Hindlimb muscle (tissue), 1 donor: ENCODE measurements around the gene IL36RN. TPM values are rescaled to one million over a fixed set of nuclear protein-coding genes. Genes with fewer than 3 reads are reported as not detected.

Experiments
- DNase-seq: peaks from one replicate; pipeline ENCODE4 v3.0.0-alpha.2; 2013
- polyA plus RNA-seq: library from polyadenylated mRNA; unstranded; fragments of 120-200 nt; gene quantifications from one replicate; pipeline ENCODE4 v1.2.1, GENCODE V29; 2013; ENCODE audit not compliant: insufficient read length

Gene IL36RN
- polyA plus RNA-seq, 1 donor: not detected

GRCh38 chr2:113050921-113051895 lies 7.8 kb upstream of the IL36RN start:
- DNase-seq: no peak

- DNase-seq: no peak
These were observed 6.5 kb upstream of the IL36RN start, which contains the start of gene IL36B for GRCh38 chr2:113052396-113052917. Gene IL36B (minus strand): TSS chr2:113052867.

- DNase-seq: no peak
These were observed 5.3 kb upstream of the IL36RN start for GRCh38 chr2:113053666-113054065.

- DNase-seq: no peak
These were observed 4.9 kb upstream of the IL36RN start for GRCh38 chr2:113054066-113054465.

GRCh38 chr2:113056521-113056920 lies 2.5 kb upstream of the IL36RN start:
- DNase-seq: no peak

- no peak for DNase-seq
These were observed 1.9 kb upstream of the IL36RN start for GRCh38 chr2:113057117-113057516.

- no peak for DNase-seq
These were observed 495 bp upstream of the IL36RN start for GRCh38 chr2:113058411-113058994.

- DNase-seq: no peak
These were observed 1.4 kb downstream of the IL36RN start for GRCh38 chr2:113060396-113060795.

- no peak for DNase-seq
These were observed 1.8 kb downstream of the IL36RN start for GRCh38 chr2:113060796-113061195.

- DNase-seq: no peak
These were observed 2.2 kb downstream of the IL36RN start for GRCh38 chr2:113061241-113061640.

- no peak for DNase-seq
These were observed 3.1 kb downstream of the IL36RN start for GRCh38 chr2:113061896-113062770.

- DNase-seq: no peak
These were observed 5.3 kb downstream of the IL36RN start for GRCh38 chr2:113064281-113064680.

- DNase-seq: no peak
These were observed 5.9 kb downstream of the IL36RN start for GRCh38 chr2:113064898-113065297.

- no peak for DNase-seq
These were observed 8.7 kb downstream of the IL36RN start, which contains the start of gene IL1F10 for GRCh38 chr2:113067681-113068080. Gene IL1F10 (plus strand): TSS chr2:113067970. CDS start chr2:113072739, 4,769 bp downstream.

- no peak for DNase-seq
These were observed 9.3 kb downstream of the IL36RN start for GRCh38 chr2:113068249-113068648.

- DNase-seq: no peak
These were observed 9.9 kb downstream of the IL36RN start for GRCh38 chr2:113068706-113069485.

- no peak for DNase-seq
These were observed 10.9 kb downstream of the IL36RN start for GRCh38 chr2:113069676-113070605.

- DNase-seq: no peak
These were observed 11.6 kb downstream of the IL36RN start for GRCh38 chr2:113070606-113070975.

GRCh38 chr2:113072584-113072983 lies 13.6 kb downstream of the IL36RN start:
- no peak for DNase-seq

GRCh38 chr2:113073325-113073834 lies 14.4 kb downstream of the IL36RN start:
- DNase-seq: no peak
